Ishikawa (cell line): ENCODE data around the gene CCR5.

ENCODE experiments used
- CEBPB ChIP-seq: IDR thresholded peaks from 2 replicates; pipeline ENCODE4 v1.6.1; 2012
- CREB1 ChIP-seq: IDR thresholded peaks from 2 replicates; pipeline ENCODE4 v1.6.1; 2012; ENCODE audit warnings: low read depth
- EGR1 ChIP-seq: IDR thresholded peaks from 2 replicates; pipeline ENCODE4 v1.6.1; 2012
- EP300 ChIP-seq: IDR thresholded peaks from 2 replicates; pipeline ENCODE4 v1.6.1; 2012; ENCODE audit warnings: borderline replicate concordance
- FOXM1 ChIP-seq: IDR thresholded peaks from 2 replicates; pipeline ENCODE4 v1.6.1; 2012; ENCODE audit warnings: low read depth, borderline replicate concordance
- MAX ChIP-seq: IDR thresholded peaks from 2 replicates; pipeline ENCODE4 v1.6.1; 2012
- NFIC ChIP-seq: IDR thresholded peaks from 2 replicates; pipeline ENCODE4 v1.6.1; 2012
- RAD21 ChIP-seq: IDR thresholded peaks from 2 replicates; pipeline ENCODE4 v1.6.1; 2012; ENCODE audit warnings: low read depth
- TAF1 ChIP-seq: IDR thresholded peaks from 2 replicates; pipeline ENCODE4 v1.6.1; 2012; ENCODE audit warnings: low read depth, mild to moderate bottlenecking
- TCF12 ChIP-seq: IDR thresholded peaks from 2 replicates; pipeline ENCODE4 v1.6.1; 2012; ENCODE audit warnings: low read depth
- TEAD4 ChIP-seq: IDR thresholded peaks from 2 replicates; pipeline ENCODE4 v1.6.1; 2012
- USF1 ChIP-seq: IDR thresholded peaks from 2 replicates; pipeline ENCODE4 v1.6.1; 2012
- YY1 ChIP-seq: IDR thresholded peaks from 2 replicates; pipeline ENCODE4 v1.6.1; 2012; ENCODE audit warnings: low read depth
- ZBTB7A ChIP-seq: IDR thresholded peaks from 2 replicates; pipeline ENCODE4 v1.6.1; 2012; ENCODE audit warnings: low read depth
- TF ChIP-seq, protein P1 (sequence below): IDR thresholded peaks from 2 replicates; pipeline ENCODE4 v1.6.1; 2012; ENCODE audit warnings: low read depth, mild to moderate bottlenecking

The CCR5 gene

GRCh38 chr3:46325645-46326300, 45.0 kb upstream of the CCR5 start:
- TF ChIP-seq NFIC: no peak
- no peak for TF ChIP-seq EGR1
- TF ChIP-seq ZBTB7A: no peak
- TF ChIP-seq USF1: no peak

DNA sequence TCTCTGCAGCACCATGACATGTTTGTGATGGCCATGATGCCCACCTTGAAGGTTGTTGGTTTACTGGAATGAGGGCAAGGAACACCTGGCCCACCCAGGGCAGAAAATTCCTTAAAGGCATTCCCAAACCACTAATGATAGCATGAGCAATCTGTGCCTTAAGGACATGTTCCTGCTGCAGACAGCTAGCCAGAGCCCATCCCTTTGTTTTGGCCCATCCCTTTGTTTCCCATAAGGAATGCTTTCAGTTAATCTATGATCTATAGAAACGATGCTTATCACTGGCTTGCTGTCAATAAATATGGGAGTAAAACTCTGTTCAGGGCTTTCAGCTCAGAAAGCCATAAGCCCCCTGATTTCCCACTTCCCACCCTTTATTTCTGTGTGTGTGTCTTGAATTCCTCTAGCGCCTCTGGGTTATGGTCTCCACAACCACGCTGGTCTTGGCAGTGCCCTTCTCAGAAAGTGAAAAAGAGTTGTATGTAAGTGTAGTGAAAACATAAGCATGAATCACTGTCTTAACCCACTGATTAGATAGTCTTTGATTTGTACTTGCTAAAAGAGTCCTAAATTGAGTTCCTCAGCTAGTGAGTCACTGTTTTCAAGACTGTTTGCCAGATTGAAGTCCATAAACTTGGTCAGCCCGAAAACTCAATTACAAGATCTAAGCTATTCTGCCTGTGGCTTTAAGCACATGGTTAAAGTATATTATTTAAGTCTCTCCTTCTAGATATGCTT, 35.8 kb upstream of the CCR5 start:
- no peak for TF ChIP-seq EP300
- TF ChIP-seq TEAD4: no peak
- TF ChIP-seq, protein P1, sequence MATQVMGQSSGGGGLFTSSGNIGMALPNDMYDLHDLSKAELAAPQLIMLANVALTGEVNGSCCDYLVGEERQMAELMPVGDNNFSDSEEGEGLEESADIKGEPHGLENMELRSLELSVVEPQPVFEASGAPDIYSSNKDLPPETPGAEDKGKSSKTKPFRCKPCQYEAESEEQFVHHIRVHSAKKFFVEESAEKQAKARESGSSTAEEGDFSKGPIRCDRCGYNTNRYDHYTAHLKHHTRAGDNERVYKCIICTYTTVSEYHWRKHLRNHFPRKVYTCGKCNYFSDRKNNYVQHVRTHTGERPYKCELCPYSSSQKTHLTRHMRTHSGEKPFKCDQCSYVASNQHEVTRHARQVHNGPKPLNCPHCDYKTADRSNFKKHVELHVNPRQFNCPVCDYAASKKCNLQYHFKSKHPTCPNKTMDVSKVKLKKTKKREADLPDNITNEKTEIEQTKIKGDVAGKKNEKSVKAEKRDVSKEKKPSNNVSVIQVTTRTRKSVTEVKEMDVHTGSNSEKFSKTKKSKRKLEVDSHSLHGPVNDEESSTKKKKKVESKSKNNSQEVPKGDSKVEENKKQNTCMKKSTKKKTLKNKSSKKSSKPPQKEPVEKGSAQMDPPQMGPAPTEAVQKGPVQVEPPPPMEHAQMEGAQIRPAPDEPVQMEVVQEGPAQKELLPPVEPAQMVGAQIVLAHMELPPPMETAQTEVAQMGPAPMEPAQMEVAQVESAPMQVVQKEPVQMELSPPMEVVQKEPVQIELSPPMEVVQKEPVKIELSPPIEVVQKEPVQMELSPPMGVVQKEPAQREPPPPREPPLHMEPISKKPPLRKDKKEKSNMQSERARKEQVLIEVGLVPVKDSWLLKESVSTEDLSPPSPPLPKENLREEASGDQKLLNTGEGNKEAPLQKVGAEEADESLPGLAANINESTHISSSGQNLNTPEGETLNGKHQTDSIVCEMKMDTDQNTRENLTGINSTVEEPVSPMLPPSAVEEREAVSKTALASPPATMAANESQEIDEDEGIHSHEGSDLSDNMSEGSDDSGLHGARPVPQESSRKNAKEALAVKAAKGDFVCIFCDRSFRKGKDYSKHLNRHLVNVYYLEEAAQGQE: no peak
- no peak for TF ChIP-seq MAX
- no peak for TF ChIP-seq NFIC
- no peak for TF ChIP-seq TAF1
- no peak for TF ChIP-seq YY1
- TF ChIP-seq EGR1: no peak
- no peak for TF ChIP-seq CREB1
- no peak for TF ChIP-seq RAD21
- TF ChIP-seq CEBPB: no peak
- TF ChIP-seq FOXM1: no peak
- no peak for TF ChIP-seq ZBTB7A

DNA sequence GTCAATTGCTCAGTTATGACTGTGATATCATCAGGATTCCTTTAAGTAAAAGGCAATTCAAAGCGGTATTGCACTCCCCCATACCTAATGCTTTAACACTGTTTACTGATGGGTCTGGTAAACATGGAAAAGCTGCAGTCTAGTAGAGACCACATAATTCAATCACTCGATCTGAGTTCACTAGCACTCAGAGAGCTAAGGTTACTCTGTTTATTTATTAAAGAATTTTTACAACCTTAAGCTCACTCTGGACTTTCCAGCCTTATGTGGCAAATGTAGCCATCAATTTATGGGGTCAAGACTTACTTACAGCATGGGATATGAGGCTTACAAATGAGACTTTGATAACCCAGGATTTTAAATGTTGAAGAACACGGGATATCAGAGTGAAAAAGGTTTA, 35.2 kb upstream of the CCR5 start:
- no peak for TF ChIP-seq RAD21
- no peak for TF ChIP-seq EGR1
- TF ChIP-seq CEBPB: no peak
- no peak for TF ChIP-seq NFIC
- no peak for TF ChIP-seq EP300
- no peak for TF ChIP-seq USF1
- TF ChIP-seq TEAD4: no peak
- TF ChIP-seq TCF12: no peak
- no peak for TF ChIP-seq FOXM1
- no peak for TF ChIP-seq TAF1
- TF ChIP-seq ZBTB7A: no peak
- TF ChIP-seq YY1: no peak
- no peak for TF ChIP-seq MAX
- no peak for TF ChIP-seq CREB1
- TF ChIP-seq, protein P1: no peak

GRCh38 chr3:46337911-46338310, 32.8 kb upstream of the CCR5 start:
- TF ChIP-seq NFIC (no peak), TEAD4 (no peak), ZBTB7A (no peak), RAD21 (no peak), CREB1 (no peak)

DNA sequence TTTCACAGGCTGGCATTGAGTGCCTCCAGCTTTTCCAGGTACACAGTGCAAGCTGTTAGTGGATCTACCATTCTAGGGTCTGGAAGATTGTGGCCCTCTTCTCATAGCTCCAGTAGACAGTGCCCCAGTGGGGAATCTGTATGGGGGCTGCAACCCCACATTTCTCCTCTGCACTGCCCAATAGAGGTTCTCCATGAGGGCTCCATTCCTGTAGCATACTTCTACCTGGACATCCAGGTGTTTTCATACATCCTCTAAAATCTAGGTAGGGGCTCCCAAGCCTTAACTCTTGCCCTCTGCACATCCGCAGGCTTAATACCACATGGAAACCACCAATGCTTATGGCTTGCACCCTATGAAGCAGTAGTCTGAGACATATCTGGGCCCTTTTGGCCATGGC, 31.9 kb upstream of the CCR5 start:
- TF ChIP-seq, protein P1: no peak
